Measurements from ENCODE around the gene DAPK2.

DNA sequence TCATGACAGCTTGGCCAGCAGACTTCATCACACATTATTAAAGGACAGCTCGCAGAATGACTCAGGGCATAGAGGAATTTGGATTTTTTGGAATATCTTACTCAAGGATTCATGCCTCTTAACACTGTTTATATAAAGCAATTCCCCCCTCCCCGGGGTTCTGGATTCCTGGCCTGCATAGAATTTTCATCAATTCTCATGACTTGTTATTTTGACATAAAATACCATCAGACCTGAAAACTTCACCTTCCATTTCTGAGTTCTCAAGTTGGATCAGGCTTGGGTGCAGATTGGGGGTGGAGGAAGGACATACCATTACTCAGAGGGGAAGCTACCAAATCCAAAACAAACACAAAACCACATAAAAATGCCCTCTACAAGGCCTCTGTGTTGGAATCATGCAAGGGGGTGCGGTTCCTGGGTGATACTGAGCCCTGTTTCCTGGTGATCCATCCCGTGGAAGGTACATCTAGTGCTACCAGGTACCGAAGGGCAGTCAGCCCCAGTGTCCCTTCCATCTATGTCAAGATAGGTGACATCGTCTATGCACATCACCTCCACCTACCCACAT, 95.3 kb downstream of the DAPK2 start:
- TF ChIP-seq, protein P1, sequence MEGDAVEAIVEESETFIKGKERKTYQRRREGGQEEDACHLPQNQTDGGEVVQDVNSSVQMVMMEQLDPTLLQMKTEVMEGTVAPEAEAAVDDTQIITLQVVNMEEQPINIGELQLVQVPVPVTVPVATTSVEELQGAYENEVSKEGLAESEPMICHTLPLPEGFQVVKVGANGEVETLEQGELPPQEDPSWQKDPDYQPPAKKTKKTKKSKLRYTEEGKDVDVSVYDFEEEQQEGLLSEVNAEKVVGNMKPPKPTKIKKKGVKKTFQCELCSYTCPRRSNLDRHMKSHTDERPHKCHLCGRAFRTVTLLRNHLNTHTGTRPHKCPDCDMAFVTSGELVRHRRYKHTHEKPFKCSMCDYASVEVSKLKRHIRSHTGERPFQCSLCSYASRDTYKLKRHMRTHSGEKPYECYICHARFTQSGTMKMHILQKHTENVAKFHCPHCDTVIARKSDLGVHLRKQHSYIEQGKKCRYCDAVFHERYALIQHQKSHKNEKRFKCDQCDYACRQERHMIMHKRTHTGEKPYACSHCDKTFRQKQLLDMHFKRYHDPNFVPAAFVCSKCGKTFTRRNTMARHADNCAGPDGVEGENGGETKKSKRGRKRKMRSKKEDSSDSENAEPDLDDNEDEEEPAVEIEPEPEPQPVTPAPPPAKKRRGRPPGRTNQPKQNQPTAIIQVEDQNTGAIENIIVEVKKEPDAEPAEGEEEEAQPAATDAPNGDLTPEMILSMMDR (IDR thresholded peaks at IDR 0.05), result no peak
- TF ChIP-seq POLR2A (IDR thresholded peaks at IDR 0.05), result no peak
